Prostate gland (tissue), 2 donors: Measurements from ENCODE around the gene RIF1. TPM values are rescaled to one million over a fixed set of nuclear protein-coding genes. Genes with fewer than 3 reads are reported as not detected.

Source experiments
- DNase-seq: peaks from one replicate; pipeline ENCODE4 v3.0.0-alpha.2; 2019; ENCODE audit warnings: low spot score
- H3K27ac ChIP-seq, 2 donors: fragments of 200-600 bp; sonication (generic); 2 replicates each; pipeline ENCODE4 v1.5.1; 2017 to 2019
- H3K27me3 ChIP-seq: fragments of 200-600 bp; sonication (generic); replicated peaks from 2 replicates; pipeline ENCODE4 v1.5.1; 2019; ENCODE audit not compliant: insufficient read depth
- H3K36me3 ChIP-seq, 2 donors: fragments of 200-600 bp; sonication (generic); 1 replicate in 1 of 2; 2 replicates in 1 of 2; pipeline versions ENCODE4 v1.5.1 to v1.8.1; 2017 to 2019
- H3K4me1 ChIP-seq: fragments of 200-600 bp; sonication (generic); replicated peaks from 2 replicates; pipeline ENCODE4 v1.5.1; 2019
- H3K4me3 ChIP-seq, 2 donors: fragments of 200-600 bp; sonication (generic); 2 replicates each; pipeline ENCODE4 v1.5.1; 2017 to 2019
- H3K9me3 ChIP-seq: fragments of 200-600 bp; sonication (generic); 2 replicates; pipeline ENCODE4 v1.5.1; 2017
- POLR2A ChIP-seq: fragments of 450-650 bp; IDR thresholded peaks from one replicate; pipeline ENCODE4 v1.6.1; 2016; ENCODE audit warnings: antibody characterized with exemption, mild to moderate bottlenecking
- POLR2AphosphoS5 ChIP-seq: sonication (generic); formaldehyde crosslinking; IDR thresholded peaks from one replicate; pipeline ENCODE4 v1.6.1; 2017; ENCODE audit warnings: antibody characterized with exemption
- WGBS: methylation state at CpG from one replicate; pipeline ENCODE4 v1.1.5; 2018; 5-methylcytosine and 5-hydroxymethylcytosine counted together
- intact Hi-C: fragments of 100-400 bp; cut with DNase I; formaldehyde crosslinking; loops from one replicate; pipeline ENCODE4 v1.14.2; 2022
- microRNA-seq: library from miRNA; unstranded; fragments of <30 nt; microRNA quantifications from one replicate; pipeline ENCODE4, GENCODE V29; 2016
- small RNA-seq, 2 donors: library from RNA; depleted of rRNA; stranded (forward); fragments of <200 nt; gene quantifications; one replicate each; pipeline ENCODE3, GENCODE V24; 2016
- total RNA-seq, 2 donors: library from RNA; depleted of rRNA; stranded (reverse); fragments of >200 nt; gene quantifications; one replicate each; pipeline ENCODE4 v1.1.0, GENCODE V29; 2016
- TF ChIP-seq, protein P1 (sequence below), 4 experiments: fragments of 200-600 bp in 2 of 4; fragments of 450-650 bp in 2 of 4; sonication (generic) in 2 of 4; IDR thresholded peaks; 1 replicate in 3 of 4; 2 replicates in 1 of 4; pipeline ENCODE4 v1.5.1; 2016 to 2019; ENCODE audit warnings: antibody characterized with exemption in 4 of 4, mild to moderate bottlenecking in 2 of 4, moderate library complexity in 2 of 4

Gene RIF1
- total RNA-seq, 2 donors from 2014 or later, result 28.1 to 38.2 TPM

DNA sequence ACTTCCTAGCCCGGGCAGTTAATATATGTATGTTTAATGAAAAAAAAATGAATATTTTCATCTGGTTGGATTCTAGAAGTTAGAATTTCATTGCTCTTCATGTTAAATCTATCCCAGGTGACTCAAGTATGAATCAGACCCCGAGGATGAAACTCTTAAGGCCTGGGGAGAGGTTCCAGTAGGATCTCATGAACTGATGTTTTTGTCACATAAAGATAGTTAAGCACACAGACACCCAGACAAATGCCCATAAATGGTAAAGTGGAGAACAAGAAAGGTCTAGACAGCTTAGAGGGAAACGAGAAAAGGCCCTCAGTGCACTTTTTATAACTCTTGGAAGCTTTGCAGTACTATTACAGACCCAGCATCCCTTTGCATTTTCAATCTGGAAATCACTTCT, 114.1 kb downstream of the RIF1 start:
- Histone ChIP-seq H3K27me3 (no peaks in the 10 kb centered on the region), H3K27ac (no peak overlapping the region), H3K4me3 (no peak overlapping the region), H3K36me3 (no peaks in the 10 kb centered on the region), H3K9me3 (no peaks in the 10 kb centered on the region), H3K4me1 (no peaks in the 10 kb centered on the region)
- TF ChIP-seq POLR2AphosphoS5, result no peak
- TF ChIP-seq, protein P1, sequence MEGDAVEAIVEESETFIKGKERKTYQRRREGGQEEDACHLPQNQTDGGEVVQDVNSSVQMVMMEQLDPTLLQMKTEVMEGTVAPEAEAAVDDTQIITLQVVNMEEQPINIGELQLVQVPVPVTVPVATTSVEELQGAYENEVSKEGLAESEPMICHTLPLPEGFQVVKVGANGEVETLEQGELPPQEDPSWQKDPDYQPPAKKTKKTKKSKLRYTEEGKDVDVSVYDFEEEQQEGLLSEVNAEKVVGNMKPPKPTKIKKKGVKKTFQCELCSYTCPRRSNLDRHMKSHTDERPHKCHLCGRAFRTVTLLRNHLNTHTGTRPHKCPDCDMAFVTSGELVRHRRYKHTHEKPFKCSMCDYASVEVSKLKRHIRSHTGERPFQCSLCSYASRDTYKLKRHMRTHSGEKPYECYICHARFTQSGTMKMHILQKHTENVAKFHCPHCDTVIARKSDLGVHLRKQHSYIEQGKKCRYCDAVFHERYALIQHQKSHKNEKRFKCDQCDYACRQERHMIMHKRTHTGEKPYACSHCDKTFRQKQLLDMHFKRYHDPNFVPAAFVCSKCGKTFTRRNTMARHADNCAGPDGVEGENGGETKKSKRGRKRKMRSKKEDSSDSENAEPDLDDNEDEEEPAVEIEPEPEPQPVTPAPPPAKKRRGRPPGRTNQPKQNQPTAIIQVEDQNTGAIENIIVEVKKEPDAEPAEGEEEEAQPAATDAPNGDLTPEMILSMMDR (IDR thresholded peaks at IDR 0.05), result no peak
- TF ChIP-seq POLR2A, result no peak
- no peak for DNase-seq
- intact Hi-C loops, result no loop called here
- 86% methylated on average over 3 of the region's 3 CpGs for WGBS

DNA sequence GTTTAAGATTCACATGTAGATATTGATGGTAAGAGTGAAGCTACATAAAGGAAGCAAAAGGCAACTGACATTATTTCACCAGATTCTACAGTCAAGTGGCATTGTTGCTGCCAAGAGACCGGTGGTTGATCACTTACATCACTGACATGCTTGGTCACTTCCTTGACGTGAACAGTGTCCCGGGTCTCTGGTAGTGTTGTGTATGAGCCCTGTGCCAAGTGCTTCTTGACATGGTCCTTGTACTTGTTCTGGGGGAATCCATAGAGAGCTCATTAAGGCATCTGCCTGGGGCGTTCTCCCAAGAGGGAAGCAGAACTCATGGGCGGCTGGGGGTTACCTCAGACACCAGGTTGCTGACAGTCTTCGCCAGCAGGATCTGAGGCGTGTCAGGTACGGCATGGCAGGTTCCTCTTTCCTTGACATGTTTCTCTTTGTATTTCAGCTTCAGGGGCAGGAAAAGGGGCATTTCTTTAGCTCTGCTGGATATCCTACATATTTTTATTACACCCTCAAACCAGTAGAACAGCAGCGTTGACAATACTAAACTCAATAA, 116.2 kb downstream of the RIF1 start:
- intact Hi-C loops, result no loop called here
- no peak for TF ChIP-seq POLR2A
- no peak for TF ChIP-seq POLR2AphosphoS5
- TF ChIP-seq, protein P1 (IDR thresholded peaks at IDR 0.05), result no peak
- H3K36me3 ChIP-seq, result no peaks in the 10 kb centered on the region
- H3K4me1 ChIP-seq, result no peaks in the 10 kb centered on the region
- no peak for DNase-seq
- H3K27me3 ChIP-seq, result no peaks in the 10 kb centered on the region
- H3K27ac ChIP-seq, result no peak overlapping the region
- no peaks in the 10 kb centered on the region for H3K9me3 ChIP-seq
- H3K4me3 ChIP-seq, result no peak overlapping the region
- 91% methylated on average over 8 of the region's 9 CpGs for WGBS

DNA sequence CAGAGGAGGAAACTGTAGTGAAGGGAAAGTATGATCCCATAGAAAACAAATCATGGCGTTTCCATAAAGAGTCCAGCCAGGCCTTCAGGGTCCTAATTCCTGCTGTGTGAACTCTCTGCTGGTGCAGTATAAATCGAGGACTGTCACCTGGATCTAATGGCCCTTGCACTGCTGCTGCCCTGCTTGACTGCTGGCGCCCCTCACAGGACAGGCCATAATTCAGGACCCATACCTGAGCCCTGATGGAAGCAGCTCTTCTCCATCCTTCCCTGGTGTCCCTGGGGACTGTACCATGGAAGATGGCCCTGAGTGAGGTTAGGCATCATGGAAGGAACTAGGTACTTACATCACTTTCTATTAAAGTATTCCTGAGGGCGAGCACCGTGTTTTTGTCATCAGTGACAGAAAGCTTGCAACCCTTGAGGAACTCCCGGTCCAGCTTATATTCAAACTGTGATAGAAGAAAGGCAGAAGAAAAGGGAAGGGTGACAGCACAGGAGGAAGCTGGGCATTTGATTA, 116.9 kb downstream of the RIF1 start:
- Histone ChIP-seq H3K4me3 (no peak overlapping the region), H3K27ac (no peak overlapping the region), H3K4me1 (no peaks in the 10 kb centered on the region), H3K9me3 (no peaks in the 10 kb centered on the region), H3K27me3 (no peaks in the 10 kb centered on the region), H3K36me3 (no peaks in the 10 kb centered on the region)
- no peak for TF ChIP-seq POLR2A
- TF ChIP-seq POLR2AphosphoS5, result no peak
- TF ChIP-seq, protein P1 (IDR thresholded peaks at IDR 0.05), result no peak
- no peak for DNase-seq
- intact Hi-C loops, result no loop called here
- 93% methylated on average over 6 of the region's 6 CpGs for WGBS

Small RNA genes lying within 50 kb of the gene (microRNA-seq; reads per million reads assigned to microRNA genes)
- gene MIR4773-1 (not detected), gene MIR4773-2 (not detected)

Small RNA genes lying within 50 kb of the gene (small RNA-seq; reads per million reads assigned to genes)
- 0 reads per million in 2 donors for gene MIR4773-1
- gene RN7SL124P, result 0 reads per million in 2 donors

Other genes starting within 250 kb of the RIF1 start
- gene RBM43, start 148.0 kb upstream of the RIF1 start, total RNA-seq, result 1 to 10 TPM; 6.2 to 6.4 TPM
- 10 to 100 TPM in 1 of 2 donors, 1 to 10 TPM in 1; 9.8 to 13.7 TPM for gene NMI, start 120.2 kb upstream of the RIF1 start, total RNA-seq
- gene TNFAIP6, start 52.3 kb upstream of the RIF1 start, total RNA-seq, result under 1 TPM in 1 of 2 donors, not detected in 1; 0.51 TPM